NB4 (cell line): ENCODE results near the gene FIG4.

Experiments used
- POLR2A ChIP-seq: IDR thresholded peaks from 2 replicates; pipeline ENCODE4 v1.6.1; 2011; ENCODE audit warnings: mild to moderate bottlenecking; ENCODE audit not compliant: insufficient read length; ENCODE audit errors: extremely low read depth
- TF ChIP-seq, protein P1 (sequence below): IDR thresholded peaks from one replicate; pipeline ENCODE4 v1.5.1; 2012; ENCODE audit warnings: low read depth, low read length

GRCh38 chr6:109867009-109867969 lies 176.2 kb downstream of the FIG4 start:
- TF ChIP-seq, protein P1, sequence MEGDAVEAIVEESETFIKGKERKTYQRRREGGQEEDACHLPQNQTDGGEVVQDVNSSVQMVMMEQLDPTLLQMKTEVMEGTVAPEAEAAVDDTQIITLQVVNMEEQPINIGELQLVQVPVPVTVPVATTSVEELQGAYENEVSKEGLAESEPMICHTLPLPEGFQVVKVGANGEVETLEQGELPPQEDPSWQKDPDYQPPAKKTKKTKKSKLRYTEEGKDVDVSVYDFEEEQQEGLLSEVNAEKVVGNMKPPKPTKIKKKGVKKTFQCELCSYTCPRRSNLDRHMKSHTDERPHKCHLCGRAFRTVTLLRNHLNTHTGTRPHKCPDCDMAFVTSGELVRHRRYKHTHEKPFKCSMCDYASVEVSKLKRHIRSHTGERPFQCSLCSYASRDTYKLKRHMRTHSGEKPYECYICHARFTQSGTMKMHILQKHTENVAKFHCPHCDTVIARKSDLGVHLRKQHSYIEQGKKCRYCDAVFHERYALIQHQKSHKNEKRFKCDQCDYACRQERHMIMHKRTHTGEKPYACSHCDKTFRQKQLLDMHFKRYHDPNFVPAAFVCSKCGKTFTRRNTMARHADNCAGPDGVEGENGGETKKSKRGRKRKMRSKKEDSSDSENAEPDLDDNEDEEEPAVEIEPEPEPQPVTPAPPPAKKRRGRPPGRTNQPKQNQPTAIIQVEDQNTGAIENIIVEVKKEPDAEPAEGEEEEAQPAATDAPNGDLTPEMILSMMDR, result no peak
- no peak for TF ChIP-seq POLR2A
